Esophagus muscularis mucosa (tissue), 4 donors: ENCODE results near the gene SELL.
"Not testable (repeated sequence)": the region's sequence is repeated elsewhere in the genome, so short reads cannot be mapped to it uniquely, and the experiment has no call there.

Source experiments
- CTCF ChIP-seq, 3 experiments: fragments of 200-600 bp in 2 of 3; fragments of 450-650 bp in 1 of 3; sonication (generic) in 2 of 3; IDR thresholded peaks; one replicate each; pipeline ENCODE4 v1.5.1; 2017 to 2019; ENCODE audit warnings: antibody characterized with exemption in 3 of 3, mild to moderate bottlenecking in 2 of 3, moderate library complexity in 1 of 3
- EP300 ChIP-seq: sonication (generic); formaldehyde crosslinking; IDR thresholded peaks from one replicate; pipeline ENCODE4 v1.6.1; 2017; ENCODE audit warnings: antibody characterized with exemption
- POLR2A ChIP-seq: fragments of 450-650 bp; IDR thresholded peaks from one replicate; pipeline ENCODE4 v1.6.1; 2017; ENCODE audit warnings: antibody characterized with exemption, moderate library complexity, mild to moderate bottlenecking, low read depth
- POLR2AphosphoS5 ChIP-seq, 2 donors: sonication (generic); formaldehyde crosslinking; IDR thresholded peaks; one replicate each; pipeline ENCODE4 v1.6.1; 2017; ENCODE audit warnings: antibody characterized with exemption in 2 of 2

- not testable (repeated sequence) for TF ChIP-seq CTCF (IDR thresholded peaks at IDR 0.05); POLR2AphosphoS5 (IDR thresholded peaks at IDR 0.05); POLR2A; EP300
These were observed 3.7 kb upstream of the SELL start for GRCh38 chr1:169715100-169715499.
